H1 (cell line): ENCODE results near the gene PLAU. TPM values are rescaled to one million over a fixed set of nuclear protein-coding genes. Genes with fewer than 3 reads are reported as not detected.
A peak's percentile ranks its signal among the peaks of the same experiment; 100 is the strongest.

Experiments used
- CTCF ChIA-PET: fragments of 300-600 bp; sonication (Branson Sonifier 250); formaldehyde crosslinking; loops from one replicate; lab custom pipeline; 2021; ENCODE audit not compliant: partially characterized antibody; lab: Charles Lee
- POLR2A ChIA-PET: fragments of 300-600 bp; sonication (Branson Sonifier 250); formaldehyde crosslinking; loops from one replicate; lab custom pipeline; 2021; ENCODE audit warnings: inconsistent platforms; ENCODE audit not compliant: partially characterized antibody; lab: Charles Lee
- DNase-seq, 2 experiments: peaks; one replicate each; pipeline versions ENCODE4 v3.0.0 to v3.0.0-alpha.2; 2010 to 2022; ENCODE audit warnings: low spot score in 2 of 2, low read depth in 1 of 2, mixed read lengths in 1 of 2
- FAIRE-seq: peaks from 2 replicates; lab custom pipeline; 2011; peaks lifted over from hg19 to GRCh38; lab: Jason Lieb, UNC
- H2AFZ ChIP-seq: 2 replicates; pipeline ENCODE4 v1.8.1; 2012; ENCODE audit warnings: low read length, inconsistent platforms
- H2AK5ac ChIP-seq: 2 replicates; pipeline ENCODE4 v1.6.1; 2013; ENCODE audit warnings: low read depth, low read length
- H2BK120ac ChIP-seq: replicated peaks from 2 replicates; pipeline ENCODE3; 2013; ENCODE audit warnings: low read depth, low read length, inconsistent platforms
- H2BK12ac ChIP-seq: 2 replicates; pipeline ENCODE4 v1.6.1; 2013; ENCODE audit warnings: low read depth, low read length
- H2BK15ac ChIP-seq: 2 replicates; pipeline ENCODE4 v1.6.1; 2013; ENCODE audit warnings: low read length
- H2BK20ac ChIP-seq: 2 replicates; pipeline ENCODE4 v1.6.1; 2013; ENCODE audit warnings: low read length
- H2BK5ac ChIP-seq: 2 replicates; pipeline ENCODE4 v1.6.1; 2013; ENCODE audit warnings: low read depth, low read length
- H3K14ac ChIP-seq: 2 replicates; pipeline ENCODE4 v1.6.1; 2013; ENCODE audit warnings: inconsistent platforms; ENCODE audit not compliant: insufficient read length
- H3K18ac ChIP-seq: 2 replicates; pipeline ENCODE4 v1.6.1; 2013; ENCODE audit warnings: low read length; ENCODE audit errors: extremely low read depth
- H3K23ac ChIP-seq: 2 replicates; pipeline ENCODE4 v1.6.1; 2013; ENCODE audit warnings: inconsistent platforms; ENCODE audit not compliant: insufficient read length
- H3K23me2 ChIP-seq: 2 replicates; pipeline ENCODE4 v1.6.1; 2013; ENCODE audit warnings: low read depth, low read length
- H3K27ac ChIP-seq: 2 replicates; pipeline ENCODE4 v1.6.1; 2011; ENCODE audit warnings: low read depth, low read length, inconsistent platforms
- H3K27me3 ChIP-seq, 4 experiments: replicated peaks in 1 of 4; 1 replicate in 1 of 4; 2 replicates in 3 of 4; pipeline versions ENCODE4 v1.6.1 to v1.8.1; 2011 to 2013; ENCODE audit warnings: low read length in 3 of 4, mild to moderate bottlenecking in 3 of 4, inconsistent platforms in 2 of 4, mixed read lengths in 2 of 4, moderate library complexity in 1 of 4; ENCODE audit not compliant: control insufficient read depth in 3 of 4, insufficient read depth in 3 of 4; ENCODE audit errors: extremely low read depth in 1 of 4
- H3K36me3 ChIP-seq, 4 experiments: 2 replicates each; pipeline versions ENCODE4 v1.6.1 to v1.8.1; 2011 to 2013; ENCODE audit warnings: mild to moderate bottlenecking in 4 of 4, low read length in 3 of 4, moderate library complexity in 2 of 4, control low read depth in 1 of 4, inconsistent platforms in 1 of 4; ENCODE audit not compliant: insufficient read depth in 4 of 4, control insufficient read depth in 2 of 4
- H3K4ac ChIP-seq: replicated peaks from 2 replicates; pipeline ENCODE3; 2013; ENCODE audit warnings: low read length, low read depth, mixed read lengths, inconsistent platforms; ENCODE audit not compliant: insufficient read length
- H3K4me1 ChIP-seq, 4 experiments: replicated peaks in 1 of 4; 1 replicate in 1 of 4; 2 replicates in 3 of 4; pipeline versions ENCODE4 v1.6.1 to v1.8.1; 2011 to 2013; ENCODE audit warnings: low read length in 3 of 4, inconsistent platforms in 2 of 4, mixed read lengths in 1 of 4; ENCODE audit not compliant: insufficient read depth in 4 of 4, control insufficient read depth in 3 of 4
- H3K4me2 ChIP-seq, 2 experiments: 2 replicates each; pipeline versions ENCODE4 v1.6.1 to v1.8.1; 2011 to 2013; ENCODE audit warnings: low read depth in 2 of 2, low read length in 2 of 2, control low read depth in 1 of 2, inconsistent platforms in 1 of 2, mild to moderate bottlenecking in 1 of 2; ENCODE audit not compliant: insufficient read depth in 1 of 2
- H3K4me3 ChIP-seq, 4 experiments: fragments of 200-600, 300-600 bp in 1 of 4; sonication (generic), shearing (Covaris generic), sonication (Bioruptor Twin) in 1 of 4; 2 replicates each; pipeline versions ENCODE4 v1.5.1 to v1.8.1; 2011 to 2016; ENCODE audit warnings: low read length in 4 of 4, low read depth in 3 of 4, control low read depth in 2 of 4, inconsistent platforms in 2 of 4, mild to moderate bottlenecking in 2 of 4, mixed read lengths in 1 of 4, moderate library complexity in 1 of 4; ENCODE audit not compliant: insufficient read depth in 2 of 4; ENCODE audit errors: extremely low read depth in 1 of 4
- H3K56ac ChIP-seq: replicated peaks from 2 replicates; pipeline ENCODE3; 2013; ENCODE audit warnings: low read depth, mild to moderate bottlenecking, mixed read lengths, low read length, inconsistent platforms; ENCODE audit not compliant: insufficient read length
- H3K79me1 ChIP-seq: 2 replicates; pipeline ENCODE4 v1.6.1; 2013; ENCODE audit warnings: low read depth, low read length, control low read depth
- H3K79me2 ChIP-seq, 2 experiments: 2 replicates each; pipeline versions ENCODE4 v1.6.1 to v1.8.1; 2012 to 2013; ENCODE audit warnings: low read length in 2 of 2, mild to moderate bottlenecking in 2 of 2, inconsistent platforms in 1 of 2; ENCODE audit not compliant: insufficient read depth in 2 of 2, control insufficient read depth in 1 of 2
- H3K9ac ChIP-seq, 4 experiments: replicated peaks in 1 of 4; 1 replicate in 1 of 4; 2 replicates in 3 of 4; pipeline versions ENCODE4 v1.6.1 to v1.8.1; 2011 to 2013; ENCODE audit warnings: low read depth in 3 of 4, low read length in 3 of 4, control low read depth in 2 of 4, mild to moderate bottlenecking in 2 of 4, moderate library complexity in 2 of 4, inconsistent platforms in 1 of 4; ENCODE audit errors: extremely low read depth in 1 of 4
- H3K9me3 ChIP-seq, 2 experiments: 2 replicates each; pipeline versions ENCODE4 v1.6.1 to v1.8.1; 2012 to 2013; ENCODE audit warnings: mild to moderate bottlenecking in 2 of 2, moderate library complexity in 2 of 2, control low read depth in 1 of 2, inconsistent platforms in 1 of 2, low read depth in 1 of 2, low read length in 1 of 2, mixed read lengths in 1 of 2; ENCODE audit not compliant: insufficient read depth in 2 of 2
- H4K20me1 ChIP-seq, 2 experiments: replicated peaks in 1 of 2; 2 replicates each; pipeline versions ENCODE3 to v1.8.1; 2011 to 2013; ENCODE audit warnings: inconsistent platforms in 2 of 2, low read length in 2 of 2, mild to moderate bottlenecking in 1 of 2; ENCODE audit not compliant: insufficient read depth in 2 of 2, control insufficient read depth in 1 of 2
- H4K5ac ChIP-seq: 2 replicates; pipeline ENCODE4 v1.6.1; 2013; ENCODE audit warnings: low read length, low read depth, mixed read lengths, inconsistent platforms; ENCODE audit not compliant: insufficient read length
- H4K8ac ChIP-seq: 2 replicates; pipeline ENCODE4 v1.8.0; 2013; ENCODE audit warnings: mild to moderate bottlenecking, moderate library complexity, low read length, inconsistent platforms; ENCODE audit not compliant: insufficient read depth; ENCODE audit errors: extremely low read depth
- H4K91ac ChIP-seq: replicated peaks from 2 replicates; pipeline ENCODE3; 2013; ENCODE audit warnings: low read length, mixed read lengths, inconsistent platforms; ENCODE audit not compliant: insufficient read length
- ATF3 ChIP-seq: IDR thresholded peaks from 2 replicates; pipeline ENCODE4 v1.6.1; 2011; ENCODE audit warnings: low read depth, mild to moderate bottlenecking, low read length; ENCODE audit not compliant: insufficient read depth
- BCL11A ChIP-seq, 2 experiments: IDR thresholded peaks; one replicate each; pipeline ENCODE4 v1.6.1; 2011; ENCODE audit warnings: low read depth in 2 of 2, low read length in 2 of 2, mild to moderate bottlenecking in 2 of 2
- BRCA1 ChIP-seq: IDR thresholded peaks from 2 replicates; pipeline ENCODE4 v1.6.1; 2012; ENCODE audit warnings: low read depth, low read length, improper control_type of control experiment
- CBX8 ChIP-seq: fragments of 300-800, 300-1000 bp; sonication (generic); IDR thresholded peaks from 2 replicates; pipeline ENCODE4 v1.7.1; 2016; ENCODE audit warnings: low read depth, low read length, borderline replicate concordance
- CHD1 ChIP-seq: IDR thresholded peaks from 2 replicates; pipeline ENCODE4 v1.6.1; 2012; ENCODE audit warnings: low read depth, low read length, improper control_type of control experiment
- EP300 ChIP-seq, 2 experiments: IDR thresholded peaks; 1 replicate in 1 of 2; 2 replicates in 1 of 2; pipeline ENCODE4 v1.6.1; 2011 to 2012; ENCODE audit warnings: low read depth in 2 of 2, low read length in 2 of 2, mild to moderate bottlenecking in 2 of 2, borderline replicate concordance in 1 of 2, inconsistent platforms in 1 of 2, moderate library complexity in 1 of 2
- FOSL1 ChIP-seq: IDR thresholded peaks from 2 replicates; pipeline ENCODE4 v1.6.1; 2011; ENCODE audit warnings: mild to moderate bottlenecking, low read depth, low read length, moderate library complexity; ENCODE audit not compliant: insufficient read depth
- GABPA ChIP-seq: IDR thresholded peaks from 2 replicates; pipeline ENCODE4 v1.6.1; 2011; ENCODE audit warnings: mild to moderate bottlenecking, low read length, moderate library complexity, borderline replicate concordance; ENCODE audit not compliant: insufficient read depth
- JUN ChIP-seq: IDR thresholded peaks from 2 replicates; pipeline ENCODE4 v1.6.1; 2011; ENCODE audit warnings: low read depth, mild to moderate bottlenecking, improper control_type of control experiment, low read length
- RAD21 ChIP-seq, 2 experiments: IDR thresholded peaks in 1 of 2; conservative IDR thresholded peaks in 1 of 2; 2 replicates each; pipeline ENCODE4 v1.6.1; 2011; ENCODE audit warnings: low read depth in 2 of 2, low read length in 2 of 2, improper control_type of control experiment in 1 of 2, inconsistent platforms in 1 of 2, mild to moderate bottlenecking in 1 of 2, moderate library complexity in 1 of 2
- SAP30 ChIP-seq: fragments of 300-600 bp; sonication (generic); IDR thresholded peaks from 2 replicates; pipeline ENCODE4 v1.7.1; 2012; ENCODE audit warnings: low read length, moderate library complexity, mild to moderate bottlenecking, inconsistent platforms; ENCODE audit not compliant: insufficient read depth, insufficient replicate concordance
- TBP ChIP-seq: IDR thresholded peaks from 2 replicates; pipeline ENCODE4 v1.6.1; 2011; ENCODE audit warnings: low read depth, low read length, improper control_type of control experiment
- WGBS, 2 experiments: shearing (Covaris generic) in 1 of 2; methylation state at CpG; one replicate each; pipeline versions ENCODE4 v1.1.6 to v1.1.7; 2013 to 2015; ENCODE audit warnings: low lambda C conversion rate in 2 of 2, mixed read lengths in 2 of 2, inconsistent platforms in 1 of 2, low coverage in 1 of 2, missing lambda C conversion rate in 1 of 2; ENCODE audit not compliant: insufficient replicate concordance in 2 of 2, insufficient coverage in 1 of 2, insufficient read length in 1 of 2; ENCODE audit errors: extremely low coverage in 1 of 2, missing lambda C conversion rate in 1 of 2; 5-methylcytosine and 5-hydroxymethylcytosine counted together
- polyA plus RNA-seq, 7 experiments: library from polyadenylated mRNA; depleted of rRNA in 3 of 7; stranded (reverse) in 5 of 7; unstranded in 2 of 7; fragments of >200 nt in 5 of 7; fragments of 200-250 nt in 2 of 7; gene quantifications; 1 replicate in 5 of 7; 2 replicates in 1 of 7; 4 replicates in 1 of 7; pipeline versions ENCODE4 v1.2.1 to v1.2.3, GENCODE V29; 2011 to 2013; ENCODE audit warnings: missing spikeins in 2 of 7, mixed read lengths in 2 of 7
- total RNA-seq: library from RNA; stranded (reverse); fragmentation: NEBNext Ultra II Directional; extraction: Animal tissue kit (Norgen Biotek cat#: 25700); gene quantifications from 2 replicates; pipeline ENCODE4 v1.2.1, GENCODE V29; 2021

Gene PLAU
- total and polyA plus RNA-seq, 2 of the 8 experiments (the other 6 are each of a cell fraction or from before 2014, with no cell fraction given): 16.2 to 26.1 TPM

DNA sequence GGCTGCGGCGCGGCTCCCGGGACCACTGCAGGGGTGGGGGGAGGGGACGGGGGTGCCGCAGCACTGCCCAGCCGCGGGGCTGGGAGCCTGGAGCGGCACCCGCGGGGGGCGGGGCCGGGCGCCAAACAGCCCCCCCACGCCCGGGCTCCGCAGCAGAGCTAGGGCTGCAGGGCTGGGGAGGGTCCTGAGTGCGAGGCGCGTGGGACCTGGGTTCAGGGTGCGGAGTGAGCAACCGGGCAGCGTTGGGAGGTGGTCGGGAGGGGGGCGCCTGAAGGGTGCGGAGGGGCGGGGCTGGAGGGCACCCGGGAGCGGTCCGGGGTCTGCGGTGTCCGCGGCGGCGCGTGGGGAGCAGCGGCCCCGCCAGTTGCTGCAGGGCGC is 37.1 kb upstream of the PLAU start:
- Histone ChIP-seq H4K5ac (no peak overlapping the region), H3K79me2 (peaks cover 0 to 41% of the 10 kb centered on the region in 2 experiments; a peak in 3 of 4 replicates), H3K23me2 (peaks cover 9% of the 10 kb centered on the region; the same call in 1 of the 2 replicates), H3K4me1 (peaks cover 0 to 13% (median 9%) of the 10 kb centered on the region in 4 experiments; a peak in 6 of 7 replicates), H3K9ac (0 out of 7 replicates have a peak overlapping the region, but pooled peaks of 1 of the 4 experiments have one; percentile 4), H4K91ac (no peak overlapping the region), H3K27ac (no peak overlapping the region), H4K8ac (no peak overlapping the region), H2BK12ac (no peak overlapping the region), H2BK120ac (no peak overlapping the region), H4K20me1 (peaks cover 15 to 19% of the 10 kb centered on the region in 2 experiments), H3K18ac (no peak overlapping the region), H3K4ac (no peak overlapping the region), H2AFZ (no peak overlapping the region), H2BK15ac (no peak overlapping the region), H3K36me3 (peaks cover 4 to 26% (median 10%) of the 10 kb centered on the region in 4 experiments; a peak in 6 of 8 replicates), H3K4me3 (peak overlapping the region; percentile 60 to 86 (median 64)), H3K79me1 (peaks cover 17% of the 10 kb centered on the region), H3K9me3 (no peaks in the 10 kb centered on the region), H2BK5ac (no peak overlapping the region), H2BK20ac (no peak overlapping the region), H3K14ac (no peak overlapping the region), H3K27me3 (peaks cover 0 to 3% (median 0%) of the 10 kb centered on the region in 4 experiments; a peak in 1 of 7 replicates), H3K56ac (no peak overlapping the region), H3K4me2 (peak overlapping the region; percentile 61 to 74), H3K23ac (no peak overlapping the region), H2AK5ac (no peak overlapping the region)
- 0% methylated on average over 6 of the region's 39 CpGs; no CpG with 5 or more reads in 1 of the 2 experiments for WGBS, 2 experiments
- FAIRE-seq (no peak), DNase-seq (no peak)
- ChIA-PET POLR2A (interaction anchor here (0.6 to 1.8 kb wide), 5 partner anchors 16 to 136 kb away, joined by 3 to 9 read pairs (median 3); no protein-coding TSS in a partner anchor), CTCF (interaction anchor here (1.0 to 10.6 kb wide), 3 partner anchors 10 to 50 kb away, joined by 3 to 279 read pairs (median 243); no protein-coding TSS in a partner anchor)
- TF ChIP-seq TBP (no peak), FOSL1 (no peak), CHD1 (no peak), EP300 (IDR thresholded peaks at IDR 0.05; ENCODE audit: borderline replicate concordance in 1 of 2, low read depth in 2 of 2, low read length in 2 of 2) (no peak), SAP30 (no peak), JUN (no peak), GABPA (no peak), BRCA1 (no peak), BCL11A (IDR thresholded peaks at IDR 0.05; ENCODE audit: low read depth in 2 of 2, low read length in 2 of 2) (no peak), CBX8 (no peak), ATF3 (no peak), RAD21 (IDR thresholded peaks at IDR 0.05 in 1 of 2, conservative IDR thresholded peaks at IDR 0.05 in 1 of 2; ENCODE audit: low read depth in 2 of 2, low read length in 2 of 2) (no peak)
